OCI-M2 (cell line): ENCODE results near the gene EREG.
"Not testable (repeated sequence)": the region's sequence is repeated elsewhere in the genome, so short reads cannot be mapped to it uniquely, and the experiment has no call there.

Experiments
- DNase-seq: peaks from one replicate; lab custom pipeline; 2025; ENCODE audit not compliant: unreplicated experiment; lab: John Stamatoyannopoulos, UW

EREG gene

GRCh38 chr4:74340421-74340820 lies 24.5 kb upstream of the EREG start:
- not testable (repeated sequence) for DNase-seq

DNA sequence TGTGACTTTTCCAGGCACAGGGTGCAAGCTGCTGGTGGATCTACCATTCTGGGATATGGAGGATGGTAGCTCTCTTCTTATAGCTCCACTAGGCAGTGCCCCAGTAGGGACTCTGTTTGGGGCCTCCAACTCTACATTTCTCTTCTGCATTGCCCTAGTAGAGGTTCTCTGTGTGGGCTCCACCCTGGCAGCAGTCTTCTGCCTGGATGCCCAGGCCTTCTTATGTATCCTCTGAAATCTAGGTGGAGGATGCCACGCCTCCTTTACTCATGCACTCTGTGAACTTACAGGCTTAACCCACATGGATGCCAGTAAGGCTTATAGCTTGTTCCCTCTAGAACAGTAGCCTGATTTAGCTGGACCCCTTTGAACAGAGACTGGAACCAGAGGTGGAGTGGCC lies 20.9 kb upstream of the EREG start:
- no peak for DNase-seq

GRCh38 chr4:74353858-74354257 lies 11.1 kb upstream of the EREG start:
- peak; percentile 14 for DNase-seq

DNA sequence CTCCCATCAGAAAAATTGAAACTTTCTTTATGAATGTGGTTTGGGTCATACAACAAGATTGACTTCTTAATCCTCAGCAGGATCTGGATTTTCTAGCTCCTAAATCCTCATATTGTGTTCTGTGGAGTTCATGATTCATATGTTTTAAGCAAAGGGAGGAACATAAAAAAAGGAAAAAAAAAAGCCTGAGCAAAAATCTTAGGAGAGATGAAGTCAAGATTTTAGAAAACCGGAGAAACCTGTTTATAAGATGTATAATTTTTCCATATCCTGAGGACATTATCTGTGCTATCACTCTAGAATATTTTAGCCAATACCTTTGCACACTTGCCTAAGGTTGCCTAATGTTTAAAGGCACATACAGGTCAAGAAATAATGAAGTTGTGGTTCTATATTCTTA lies 7.0 kb upstream of the EREG start:
- DNase-seq = no peak

- no peak for DNase-seq
Observed at GRCh38 chr4:74361671-74362070, 3.3 kb upstream of the EREG start.

DNA sequence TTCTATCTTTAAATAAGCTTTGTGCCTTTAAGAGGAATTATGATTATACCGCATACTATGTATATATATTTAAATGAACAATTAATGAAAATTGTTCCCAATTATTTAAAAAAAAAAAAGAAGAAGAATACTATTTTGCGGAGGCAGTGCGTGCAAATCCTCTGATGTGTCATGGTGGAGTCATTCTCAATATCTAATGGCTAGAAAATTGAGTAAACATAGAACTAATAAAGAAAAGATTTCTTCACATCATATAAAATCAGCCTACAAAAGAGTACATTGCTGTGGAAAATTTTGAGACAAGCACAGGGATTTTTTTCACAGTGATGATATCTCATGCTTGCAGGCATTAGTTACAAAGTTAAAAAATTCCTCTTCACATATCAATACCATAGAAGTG lies 2.6 kb upstream of the EREG start:
- no peak for DNase-seq

- no peak for DNase-seq
Observed at GRCh38 chr4:74364256-74364651, 691 bp upstream of the EREG start.

- DNase-seq = no peak
Observed at GRCh38 chr4:74365761-74366160, 816 bp downstream of the EREG start.

DNA sequence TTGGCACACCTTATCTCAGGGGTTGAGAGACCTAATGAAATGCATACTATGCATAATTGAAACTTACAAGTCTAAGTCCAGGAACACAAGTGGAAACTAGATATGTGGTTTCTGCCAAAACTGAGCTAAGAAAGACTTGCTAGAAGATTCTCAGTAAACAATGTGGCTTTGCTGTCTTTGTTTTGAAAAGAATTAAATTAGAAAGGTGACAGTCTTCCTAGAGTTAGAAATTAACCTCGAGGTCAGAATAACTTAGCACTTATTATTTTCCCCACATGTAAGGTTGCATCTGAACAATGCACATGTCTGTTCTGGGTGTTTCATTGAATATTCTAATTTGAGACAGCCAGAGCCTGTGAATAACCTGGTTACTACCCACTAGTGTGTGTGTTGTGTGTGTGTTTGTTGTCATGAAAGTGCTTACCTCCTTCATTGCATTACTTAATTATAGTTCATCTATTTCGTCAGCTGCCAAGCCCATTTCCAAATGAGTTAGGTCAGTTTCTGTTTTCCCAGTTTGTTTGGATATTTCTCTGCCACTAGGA lies 1.5 kb downstream of the EREG start:
- DNase-seq = no peak

- no peak for DNase-seq
Observed at GRCh38 chr4:74367656-74368290, 2.8 kb downstream of the EREG start.

GRCh38 chr4:74368596-74368995 lies 3.7 kb downstream of the EREG start:
- DNase-seq = no peak

DNA sequence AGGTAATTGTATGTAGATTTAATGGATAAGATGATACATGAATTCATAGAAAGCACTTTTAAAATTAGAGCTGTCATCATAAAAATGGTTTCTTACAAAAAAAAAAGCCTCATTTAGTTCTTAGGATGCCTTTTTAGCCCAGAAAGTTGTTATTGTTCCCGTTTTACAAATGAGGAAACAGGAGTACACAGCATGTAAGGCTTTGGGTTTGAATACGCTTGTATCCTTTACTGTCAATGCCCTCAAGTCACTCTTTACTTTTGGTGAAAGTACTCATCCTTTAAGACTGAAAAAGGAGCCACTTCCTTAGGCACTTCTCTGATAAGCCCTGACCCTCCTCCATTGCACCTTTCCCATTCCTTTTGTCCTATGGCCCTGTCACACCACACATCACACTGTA lies 4.9 kb downstream of the EREG start:
- DNase-seq = no peak

- peak; percentile 42 for DNase-seq
Observed at GRCh38 chr4:74370912-74371311, 6.0 kb downstream of the EREG start.

DNA sequence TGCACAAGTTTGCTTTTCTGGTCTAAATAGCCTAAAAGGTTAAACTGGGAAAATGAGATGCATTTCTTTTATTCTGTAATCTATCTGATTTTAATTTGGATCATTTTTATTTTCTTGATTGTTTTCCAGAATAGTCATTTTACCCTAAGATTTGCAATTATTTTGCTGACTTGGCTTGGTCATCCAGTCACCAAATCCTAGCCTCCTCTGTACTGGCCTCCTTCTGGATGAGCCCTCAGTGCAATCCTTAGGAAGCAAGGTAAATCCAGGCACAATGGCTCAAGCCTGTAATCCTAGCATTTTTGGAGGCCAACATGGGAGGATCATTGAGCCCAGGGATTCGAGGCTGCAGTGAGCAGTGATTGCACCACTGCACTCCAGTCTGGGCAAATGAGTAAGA lies 9.2 kb downstream of the EREG start:
- DNase-seq = no peak

GRCh38 chr4:74374561-74375327 lies 9.8 kb downstream of the EREG start:
- DNase-seq = no peak

- DNase-seq = no peak
Observed at GRCh38 chr4:74375824-74376426, 11.0 kb downstream of the EREG start.

DNA sequence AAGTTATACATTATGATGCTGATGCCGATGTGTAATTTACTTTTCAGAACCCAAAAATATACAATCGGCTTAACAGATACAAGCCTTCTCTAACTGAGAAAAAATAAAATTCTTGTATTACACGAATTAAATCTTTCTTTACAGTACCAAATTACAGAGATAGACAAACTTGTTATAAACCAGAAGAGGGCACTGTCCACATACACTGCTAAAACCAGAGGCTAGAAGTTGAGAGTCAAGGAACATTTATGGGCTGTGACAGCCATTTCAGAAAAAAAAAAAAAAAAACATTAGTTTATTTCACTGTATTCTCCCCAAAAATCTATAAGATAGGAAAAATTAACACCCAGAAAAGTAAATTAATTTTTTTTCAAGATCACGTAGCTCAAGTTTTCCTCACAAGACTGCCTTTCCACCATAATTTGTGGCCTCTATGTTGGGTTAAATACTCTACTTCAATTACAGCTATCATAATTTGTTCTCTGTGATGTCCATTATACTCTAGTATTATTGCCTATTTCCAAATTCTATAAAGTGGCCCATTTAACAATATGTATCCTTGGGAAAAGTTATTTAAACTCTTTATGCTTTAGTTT lies 12.0 kb downstream of the EREG start:
- no peak for DNase-seq

DNA sequence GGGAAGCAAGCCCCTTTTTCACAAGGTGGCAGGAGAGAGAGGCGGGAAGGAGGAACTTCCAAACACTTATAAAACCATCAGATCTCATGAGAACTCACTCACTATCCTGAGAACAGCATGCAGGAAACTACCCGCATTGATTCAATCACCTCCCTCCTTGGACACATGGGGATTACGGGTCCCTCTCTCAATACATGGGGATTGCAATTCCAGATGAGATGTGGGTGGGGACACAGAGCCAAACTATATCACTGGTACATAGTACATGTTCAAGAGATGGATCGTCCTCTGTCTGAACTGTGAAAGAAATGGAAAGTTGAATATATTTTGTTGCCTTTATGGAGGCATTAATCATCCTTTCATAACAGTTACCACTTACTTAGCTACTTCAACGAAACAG lies 12.8 kb downstream of the EREG start:
- DNase-seq = no peak

- DNase-seq = no peak
Observed at GRCh38 chr4:74378573-74378972, 13.6 kb downstream of the EREG start.

GRCh38 chr4:74379912-74380311 lies 15.0 kb downstream of the EREG start:
- peak; percentile 23 for DNase-seq

DNA sequence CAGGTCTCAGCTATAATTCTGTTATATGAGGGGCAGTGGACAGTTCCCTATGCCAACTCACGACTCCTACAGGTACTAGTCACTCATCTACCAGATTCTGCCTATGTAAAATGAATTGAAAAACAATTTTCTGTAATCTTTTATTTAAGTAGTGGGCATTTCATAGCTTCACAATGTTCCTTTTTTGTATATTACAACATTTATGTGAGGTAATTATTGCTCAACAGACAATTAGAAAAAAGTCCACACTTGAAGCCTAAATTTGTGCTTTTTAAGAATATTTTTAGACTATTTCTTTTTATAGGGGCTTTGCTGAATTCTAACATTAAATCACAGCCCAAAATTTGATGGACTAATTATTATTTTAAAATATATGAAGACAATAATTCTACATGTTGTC lies 20.4 kb downstream of the EREG start:
- DNase-seq = no peak

- no peak for DNase-seq
Observed at GRCh38 chr4:74386159-74386558, 21.2 kb downstream of the EREG start.
